Duodenal mucosa (tissue), 2 donors: Measurements from ENCODE around the gene ALDH1L1.

ENCODE experiments used
- H3K27ac ChIP-seq: one replicate; pipeline ENCODE4 v1.7.0; 2013; ENCODE audit warnings: low read depth, low read length
- H3K27me3 ChIP-seq, 2 donors: one replicate each; pipeline ENCODE4 v1.7.0; 2013; ENCODE audit warnings: low read length in 2 of 2, control low read depth in 1 of 2; ENCODE audit not compliant: insufficient read depth in 2 of 2, control insufficient read depth in 1 of 2
- H3K36me3 ChIP-seq, 2 donors: one replicate each; pipeline ENCODE4 v1.7.0; 2013; ENCODE audit warnings: low read length in 2 of 2, control low read depth in 1 of 2; ENCODE audit not compliant: insufficient read depth in 2 of 2, control insufficient read depth in 1 of 2
- H3K4me1 ChIP-seq, 2 donors: one replicate each; pipeline ENCODE4 v1.7.0; 2013; ENCODE audit warnings: low read length in 2 of 2, control low read depth in 1 of 2; ENCODE audit not compliant: insufficient read depth in 2 of 2, control insufficient read depth in 1 of 2
- H3K4me3 ChIP-seq, 2 donors: one replicate each; pipeline ENCODE4 v1.7.0; 2013; ENCODE audit warnings: low read length in 2 of 2, low read depth in 1 of 2
- H3K9ac ChIP-seq, 2 donors: one replicate each; pipeline ENCODE4 v1.7.0; 2013; ENCODE audit warnings: low read length in 2 of 2, low read depth in 1 of 2
- H3K9me3 ChIP-seq, 2 donors: one replicate each; pipeline ENCODE4 v1.7.0; 2013; ENCODE audit warnings: low read length in 2 of 2, control low read depth in 1 of 2; ENCODE audit not compliant: control insufficient read depth in 1 of 2

The ALDH1L1 gene

DNA sequence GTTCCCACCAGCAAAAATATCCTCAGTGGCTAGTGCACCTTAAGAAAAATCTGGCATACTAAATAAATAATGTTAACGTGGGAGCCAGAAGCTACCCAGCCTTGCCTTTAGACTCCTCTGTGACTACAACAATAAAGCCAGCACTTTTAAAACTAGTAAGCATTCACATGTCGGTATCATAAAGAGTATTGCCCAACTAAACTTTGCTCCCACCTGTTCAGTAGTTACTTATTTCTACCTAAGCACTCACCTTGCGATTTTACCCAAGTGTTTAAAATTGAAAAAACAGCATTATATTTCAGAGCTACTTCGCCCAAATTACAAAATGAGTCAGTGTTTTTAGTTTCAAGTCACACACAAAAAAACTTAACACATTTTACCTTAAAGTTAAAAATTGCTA lies 12.8 kb downstream of the ALDH1L1 start:
- Histone ChIP-seq H3K9ac (no peak overlapping the region), H3K9me3 (peaks cover 0 to 3% of the 10 kb centered on the region in 2 donors), H3K27me3 (peaks cover 0 to 5% of the 10 kb centered on the region in 2 donors), H3K36me3 (no peaks in the 10 kb centered on the region), H3K4me3 (no peak overlapping the region), H3K4me1 (no peaks in the 10 kb centered on the region), H3K27ac (no peak overlapping the region)

DNA sequence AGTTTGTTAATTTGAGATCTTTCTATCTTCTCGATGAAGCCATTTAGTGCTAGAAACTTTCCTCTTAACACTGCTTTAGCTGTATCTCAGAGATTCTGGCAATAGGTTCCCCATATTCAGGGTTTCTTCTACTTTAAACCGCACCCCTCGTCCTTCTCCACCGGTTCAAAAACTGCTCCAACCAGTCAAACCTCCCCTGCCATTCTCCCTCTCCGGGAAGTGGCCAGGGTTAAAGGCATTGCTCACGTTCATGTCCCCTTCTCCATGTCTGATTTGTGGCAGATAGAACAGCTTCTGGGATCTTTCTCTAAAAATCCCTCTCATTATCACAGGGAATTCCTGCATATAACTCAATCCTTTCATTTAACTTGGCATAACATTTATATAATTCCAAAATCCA lies 14.4 kb downstream of the ALDH1L1 start:
- Histone ChIP-seq H3K4me1 (no peaks in the 10 kb centered on the region), H3K4me3 (no peak overlapping the region), H3K27ac (no peak overlapping the region), H3K27me3 (peaks cover 0 to 5% of the 10 kb centered on the region in 2 donors), H3K36me3 (no peaks in the 10 kb centered on the region), H3K9ac (no peak overlapping the region), H3K9me3 (peaks cover 0 to 3% of the 10 kb centered on the region in 2 donors)

DNA sequence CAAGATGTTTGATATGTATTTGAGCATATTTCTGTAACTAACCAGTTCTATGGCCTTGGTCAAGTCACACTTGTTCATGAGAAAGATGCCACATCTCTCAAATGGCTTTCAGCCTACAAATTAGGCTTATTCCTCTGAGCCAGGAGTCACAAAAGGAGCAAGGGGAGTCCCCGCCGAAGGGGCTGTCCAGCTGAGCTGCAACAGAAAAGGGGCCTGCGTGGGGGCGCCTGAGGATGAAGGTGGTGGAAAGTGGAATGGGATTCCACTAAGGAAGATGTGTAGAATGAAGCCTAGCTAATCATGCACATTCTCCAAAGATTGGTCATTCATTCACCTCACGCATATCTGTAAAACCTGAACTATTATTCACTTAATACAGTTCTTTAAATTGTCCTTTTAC lies 19.1 kb downstream of the ALDH1L1 start:
- no peak overlapping the region for H3K9ac ChIP-seq

DNA sequence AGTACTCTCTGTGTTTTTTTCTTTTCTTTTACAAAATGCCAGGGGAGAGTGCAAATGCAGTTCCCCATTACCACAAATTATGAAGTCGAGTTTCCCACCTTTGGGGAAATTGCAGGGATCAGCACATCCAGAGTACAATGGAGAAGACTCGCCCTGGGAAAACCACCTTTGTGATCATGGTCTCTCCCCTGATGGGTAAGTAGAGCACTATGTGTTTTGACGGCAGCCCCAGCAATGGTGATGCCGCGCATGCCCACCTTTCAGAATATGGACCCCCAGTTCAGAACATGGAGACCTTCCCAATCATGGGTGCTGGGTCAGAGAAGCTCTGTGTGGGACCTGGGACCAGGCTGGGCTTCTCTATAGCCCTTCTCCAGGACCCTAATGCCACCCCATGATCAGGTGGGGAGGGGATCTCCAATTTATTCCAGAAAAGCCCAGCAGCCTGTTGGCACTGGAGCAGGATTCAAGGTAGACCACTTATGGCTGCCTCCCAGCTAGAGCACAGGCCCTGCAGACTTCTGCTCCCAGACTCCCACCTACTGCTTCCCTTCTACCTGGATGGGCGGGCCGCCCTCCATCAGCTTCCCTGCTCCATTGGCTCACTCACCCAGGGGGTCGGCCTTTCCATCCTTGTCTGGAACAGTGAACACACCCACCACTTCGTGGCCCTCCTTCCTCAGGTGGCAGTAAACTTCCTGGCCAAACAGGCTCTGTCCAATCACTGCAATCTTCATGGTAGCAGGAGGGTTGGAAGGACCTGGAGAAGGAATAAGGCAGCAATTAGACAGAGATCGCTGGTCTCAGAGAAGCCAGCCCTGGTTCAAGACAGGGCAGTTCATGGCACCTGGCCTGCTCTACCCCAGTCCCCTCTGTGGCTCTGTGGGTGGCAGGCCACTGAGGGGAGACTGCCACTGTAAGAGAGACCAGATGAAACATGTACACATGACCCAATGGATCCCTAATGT lies 19.9 kb downstream of the ALDH1L1 start:
- Histone ChIP-seq H3K27ac (no peak overlapping the region), H3K9ac (no peak overlapping the region)

More for the DNA sequence above, 19.1 kb downstream of the ALDH1L1 start:
- H3K36me3 ChIP-seq, result no peaks in the 10 kb centered on the region
- peaks cover 0 to 3% of the 10 kb centered on the region in 2 donors for H3K9me3 ChIP-seq
- H3K4me1 ChIP-seq, result no peaks in the 10 kb centered on the region
- no peak overlapping the region for H3K27ac ChIP-seq
- no peaks in the 10 kb centered on the region for H3K27me3 ChIP-seq
- H3K4me3 ChIP-seq, result no peak overlapping the region

DNA sequence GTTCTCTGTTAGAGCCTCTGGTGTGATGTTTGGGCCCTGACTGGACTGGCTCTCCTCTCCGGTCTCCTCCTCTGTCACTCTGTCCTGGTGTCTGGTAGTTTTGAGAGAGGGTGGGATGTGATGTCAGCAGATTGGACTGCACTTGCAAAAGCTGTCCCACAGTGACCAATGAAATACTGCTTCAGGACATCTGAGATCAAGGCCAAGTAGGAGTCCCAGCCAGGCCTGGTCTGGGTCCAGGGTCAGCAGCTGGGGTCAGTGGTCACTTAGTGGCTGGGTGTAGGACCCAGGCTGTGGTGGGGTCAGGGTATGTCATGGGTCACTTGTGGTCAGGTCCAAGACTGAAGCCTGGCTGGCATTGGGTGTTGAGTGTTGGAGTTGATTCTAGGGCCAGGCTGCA lies 20.9 kb downstream of the ALDH1L1 start:
- H3K9me3 ChIP-seq, result peaks cover 0 to 3% of the 10 kb centered on the region in 2 donors
- H3K36me3 ChIP-seq, result no peaks in the 10 kb centered on the region

More for the DNA sequence above, 19.9 kb downstream of the ALDH1L1 start:
- Histone ChIP-seq H3K27me3 (no peaks in the 10 kb centered on the region), H3K4me3 (no peak overlapping the region), H3K9me3 (peaks cover 0 to 3% of the 10 kb centered on the region in 2 donors), H3K36me3 (no peaks in the 10 kb centered on the region), H3K4me1 (no peaks in the 10 kb centered on the region)

DNA sequence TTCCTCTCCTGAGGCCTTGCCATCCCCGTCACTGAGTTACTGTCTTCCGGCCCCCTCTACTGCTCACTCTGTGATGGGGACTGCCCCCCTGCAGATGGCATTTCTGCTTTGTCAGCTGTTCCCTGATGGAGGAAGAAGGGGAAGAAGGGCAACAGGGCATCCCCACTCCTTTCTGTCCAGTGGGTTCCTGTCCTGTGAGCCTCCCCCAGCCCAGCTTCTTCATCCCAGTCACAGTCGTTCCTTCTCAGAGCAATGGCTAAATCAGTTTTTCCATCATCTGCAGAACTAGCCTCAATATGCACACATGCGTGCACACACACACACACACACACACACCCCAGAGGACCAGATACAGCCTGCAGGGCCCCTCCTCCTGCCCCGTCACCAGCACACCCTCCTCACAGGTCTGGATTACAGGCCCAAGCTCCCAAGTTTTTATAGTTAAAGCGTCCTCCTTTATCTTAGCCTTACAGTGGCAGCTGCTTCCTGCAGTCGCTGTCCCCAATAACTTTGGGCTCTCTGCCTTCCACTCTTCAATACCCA lies 21.4 kb downstream of the ALDH1L1 start:
- Histone ChIP-seq H3K9ac (no peak overlapping the region), H3K4me1 (no peaks in the 10 kb centered on the region), H3K27me3 (no peaks in the 10 kb centered on the region), H3K4me3 (no peak overlapping the region), H3K9me3 (no peaks in the 10 kb centered on the region), H3K27ac (no peak overlapping the region), H3K36me3 (no peaks in the 10 kb centered on the region)

More for the DNA sequence above, 20.9 kb downstream of the ALDH1L1 start:
- H3K4me1 ChIP-seq, result no peaks in the 10 kb centered on the region
- no peak overlapping the region for H3K27ac ChIP-seq
- H3K9ac ChIP-seq, result no peak overlapping the region
- no peaks in the 10 kb centered on the region for H3K27me3 ChIP-seq
- no peak overlapping the region for H3K4me3 ChIP-seq

DNA sequence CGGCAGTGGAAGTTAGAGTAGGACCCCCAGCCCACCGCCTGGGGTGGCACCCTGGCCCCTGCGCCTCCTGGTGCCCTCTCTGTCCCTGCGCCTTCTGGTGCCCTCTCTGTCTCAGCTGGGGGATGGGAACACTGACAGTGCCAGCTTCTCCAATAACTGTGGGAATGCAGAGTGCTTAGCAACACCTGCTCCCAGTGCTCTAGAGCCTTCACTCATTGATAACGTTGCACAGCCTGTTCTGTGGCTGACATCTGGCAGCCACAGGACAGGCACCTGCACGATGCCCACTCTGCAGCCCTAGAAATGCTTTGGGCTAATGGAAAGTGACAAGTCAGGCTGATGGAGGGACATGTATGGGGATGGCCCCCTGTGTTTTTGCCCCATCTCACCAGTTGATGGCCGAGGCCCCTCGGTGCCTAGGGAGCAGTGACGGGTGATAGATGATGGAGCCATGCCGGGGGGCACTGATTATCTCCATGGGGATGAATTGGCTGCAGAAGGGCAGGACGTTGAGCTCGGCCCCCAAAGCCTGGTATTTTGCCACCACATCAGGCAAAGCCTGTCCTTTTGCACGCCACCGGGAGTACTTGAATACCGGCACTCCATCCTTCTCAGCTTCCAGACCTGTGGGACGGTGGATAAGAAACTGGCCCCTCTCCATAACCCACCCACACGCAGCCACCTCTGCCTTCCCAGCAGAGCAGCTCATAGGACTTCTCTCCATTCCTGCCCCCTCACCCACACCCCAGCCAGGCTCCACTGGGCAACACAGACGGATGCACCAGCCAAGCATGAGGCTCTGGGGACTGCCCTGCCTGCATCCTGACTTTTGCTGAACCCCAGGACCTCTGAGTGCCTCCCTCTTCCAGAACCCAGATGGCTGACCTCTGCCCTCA lies 22.1 kb downstream of the ALDH1L1 start:
- Histone ChIP-seq H3K9ac (no peak overlapping the region), H3K27ac (no peak overlapping the region), H3K36me3 (no peaks in the 10 kb centered on the region), H3K4me3 (no peak overlapping the region), H3K27me3 (no peaks in the 10 kb centered on the region), H3K4me1 (no peaks in the 10 kb centered on the region), H3K9me3 (no peaks in the 10 kb centered on the region)

DNA sequence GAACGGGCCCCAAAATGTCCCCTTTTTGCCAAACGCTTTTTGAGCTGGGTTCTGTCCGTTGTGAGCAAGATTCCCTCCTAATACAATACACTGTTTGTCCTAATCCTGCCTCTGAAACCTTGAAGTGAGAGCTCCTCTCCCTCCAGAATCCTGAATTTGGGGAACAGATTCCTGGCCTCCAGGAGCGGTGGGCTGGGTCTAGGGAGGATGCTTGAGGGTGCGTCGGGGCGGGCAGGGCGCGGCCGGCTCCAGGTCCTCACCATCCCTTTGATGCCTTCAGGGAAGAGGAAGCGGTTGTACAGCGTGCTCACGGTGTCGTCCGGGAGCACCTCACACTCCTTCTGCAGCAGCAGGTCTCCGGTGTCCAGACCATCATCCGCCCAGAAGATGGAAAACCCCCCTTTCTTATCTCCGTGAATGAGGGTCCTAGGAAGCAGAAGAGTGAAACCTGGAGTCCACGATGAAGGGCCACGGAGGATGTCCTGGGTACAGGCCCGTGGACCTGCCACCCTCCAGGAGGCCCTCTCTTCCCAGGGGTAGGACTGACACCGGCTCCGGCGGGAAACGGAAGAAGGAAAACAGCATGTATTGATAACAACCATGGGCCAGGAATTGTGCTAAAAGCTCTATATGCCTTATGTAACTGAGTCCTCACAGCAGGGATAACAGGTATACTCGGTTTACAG lies 23.2 kb downstream of the ALDH1L1 start:
- Histone ChIP-seq H3K27ac (no peak overlapping the region), H3K9me3 (no peaks in the 10 kb centered on the region), H3K27me3 (no peaks in the 10 kb centered on the region), H3K4me3 (no peak overlapping the region), H3K4me1 (no peaks in the 10 kb centered on the region), H3K36me3 (no peaks in the 10 kb centered on the region), H3K9ac (no peak overlapping the region)

DNA sequence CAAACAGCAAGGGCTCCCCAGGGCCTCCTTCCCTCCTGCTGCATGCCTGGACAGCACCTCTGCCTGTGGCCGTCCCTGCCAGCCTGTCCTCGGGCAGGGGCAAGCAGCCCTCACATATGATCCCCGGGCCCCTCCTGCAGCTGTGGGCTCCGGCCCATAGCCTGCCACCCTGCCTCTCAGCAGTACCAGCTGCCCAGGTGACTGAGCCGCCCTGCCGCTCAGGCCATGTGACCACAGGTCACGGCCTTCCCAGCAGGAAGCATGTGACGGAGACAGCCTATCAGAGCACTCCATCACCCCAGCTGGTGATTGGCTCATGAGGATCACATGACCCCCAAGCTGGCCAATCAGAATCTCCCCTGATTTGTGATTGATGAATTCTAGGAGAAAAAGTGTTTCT lies 23.9 kb downstream of the ALDH1L1 start:
- Histone ChIP-seq H3K27me3 (no peaks in the 10 kb centered on the region), H3K9me3 (no peaks in the 10 kb centered on the region), H3K4me1 (no peaks in the 10 kb centered on the region), H3K36me3 (no peaks in the 10 kb centered on the region), H3K9ac (no peak overlapping the region), H3K4me3 (no peak overlapping the region), H3K27ac (no peak overlapping the region)
